Esophagus muscularis mucosa (tissue), 4 donors: ENCODE data around the gene IQCK. TPM values are rescaled to one million over a fixed set of nuclear protein-coding genes. Genes with fewer than 3 reads are reported as not detected.
A peak's percentile ranks its signal among the peaks of the same experiment; 100 is the strongest.

ENCODE experiments used
- DNase-seq: peaks from one replicate; pipeline ENCODE4 v3.0.0-alpha.2; 2017; ENCODE audit errors: extremely low spot score
- H3K27ac ChIP-seq, 4 donors: fragments of 200-600 bp; sonication (generic); replicated peaks in 1 of 4; 1 replicate in 3 of 4; 2 replicates in 1 of 4; pipeline ENCODE4 v1.5.1; 2016 to 2019; ENCODE audit warnings: mild to moderate bottlenecking in 1 of 4
- H3K27me3 ChIP-seq, 4 donors: fragments of 200-600 bp; sonication (generic); one replicate each; pipeline versions ENCODE4 v1.5.1 to v1.6.0; 2016 to 2019
- H3K36me3 ChIP-seq, 4 donors: fragments of 200-600 bp; sonication (generic); one replicate each; pipeline ENCODE4 v1.5.1; 2016 to 2019
- H3K4me1 ChIP-seq, 4 donors: fragments of 200-600 bp; sonication (generic); one replicate each; pipeline ENCODE4 v1.5.1; 2016 to 2019
- H3K4me3 ChIP-seq, 4 donors: fragments of 200-600 bp; sonication (generic); 1 replicate in 2 of 4; 2 replicates in 2 of 4; pipeline ENCODE4 v1.5.1; 2016 to 2019; ENCODE audit warnings: mild to moderate bottlenecking in 4 of 4, moderate library complexity in 1 of 4
- H3K9me3 ChIP-seq, 4 donors: fragments of 200-600 bp; sonication (generic); 1 replicate in 3 of 4; 2 replicates in 1 of 4; pipeline ENCODE4 v1.5.1; 2016 to 2019
- CTCF ChIP-seq, 3 experiments: fragments of 200-600 bp in 2 of 3; fragments of 450-650 bp in 1 of 3; sonication (generic) in 2 of 3; IDR thresholded peaks; one replicate each; pipeline ENCODE4 v1.5.1; 2017 to 2019; ENCODE audit warnings: antibody characterized with exemption in 3 of 3, mild to moderate bottlenecking in 2 of 3, moderate library complexity in 1 of 3
- EP300 ChIP-seq: sonication (generic); formaldehyde crosslinking; IDR thresholded peaks from one replicate; pipeline ENCODE4 v1.6.1; 2017; ENCODE audit warnings: antibody characterized with exemption
- POLR2A ChIP-seq: fragments of 450-650 bp; IDR thresholded peaks from one replicate; pipeline ENCODE4 v1.6.1; 2017; ENCODE audit warnings: antibody characterized with exemption, moderate library complexity, mild to moderate bottlenecking, low read depth
- POLR2AphosphoS5 ChIP-seq, 2 donors: sonication (generic); formaldehyde crosslinking; IDR thresholded peaks; one replicate each; pipeline ENCODE4 v1.6.1; 2017; ENCODE audit warnings: antibody characterized with exemption in 2 of 2
- WGBS: methylation state at CpG from one replicate; pipeline ENCODE4 v1.1.5; 2018; 5-methylcytosine and 5-hydroxymethylcytosine counted together
- intact Hi-C: fragments of 100-400 bp; cut with DNase I; formaldehyde crosslinking; loops from one replicate; pipeline ENCODE4 v1.15.1; 2023
- total RNA-seq, 4 donors: library from RNA; depleted of rRNA; stranded (reverse); fragments of >200 nt; gene quantifications; one replicate each; pipeline versions ENCODE4 v1.1.0 to v1.2.1, GENCODE V29; 2016

Gene IQCK
- total RNA-seq, 4 donors from 2014 or later: 7.4 to 10.4 (median 8.6) TPM

- TF ChIP-seq CTCF (IDR thresholded peaks at IDR 0.05) (no peak), POLR2AphosphoS5 (IDR thresholded peaks at IDR 0.05) (no peak), EP300 (no peak), POLR2A (no peak)
- peaks cover 26 to 43% (median 40%) of the 10 kb centered on the region in 4 donors for H3K4me1 ChIP-seq
- peaks cover 0 to 32% (median 3%) of the 10 kb centered on the region in 4 donors for H3K27me3 ChIP-seq
- no peak for DNase-seq
- intact Hi-C loops: no loop called here
- no peaks in the 10 kb centered on the region for H3K9me3 ChIP-seq
- peak overlapping the region; percentile 60 to 73 (median 65) for H3K27ac ChIP-seq
- peak overlapping the region; percentile 65 to 85 (median 68) for H3K4me3 ChIP-seq
- peaks cover 0 to 14% (median 0%) of the 10 kb centered on the region in 4 donors for H3K36me3 ChIP-seq
- WGBS: 14% methylated on average over 14 of the region's 35 CpGs
These were observed 165.4 kb downstream of the IQCK start for GRCh38 chr16:19883296-19883965.

GRCh38 chr16:19883966-19884485 lies 166.0 kb downstream of the IQCK start:
- Histone ChIP-seq H3K27ac (peak overlapping the region; percentile 60 to 73 (median 65)), H3K4me3 (peak overlapping the region; percentile 65 to 85 (median 68)), H3K27me3 (peaks cover 0 to 32% (median 3%) of the 10 kb centered on the region in 4 donors), H3K4me1 (peaks cover 20 to 43% (median 39%) of the 10 kb centered on the region in 4 donors), H3K36me3 (peaks cover 0 to 14% (median 0%) of the 10 kb centered on the region in 4 donors), H3K9me3 (no peaks in the 10 kb centered on the region)
- WGBS: 0% methylated on average over 7 of the region's 24 CpGs
- no peak for DNase-seq
- no peak for TF ChIP-seq EP300
- no peak for TF ChIP-seq POLR2A
- TF ChIP-seq POLR2AphosphoS5 (IDR thresholded peaks at IDR 0.05): no peak
- TF ChIP-seq CTCF (IDR thresholded peaks at IDR 0.05): no peak
- intact Hi-C loops: no loop called here

GRCh38 chr16:19884611-19885450 lies 166.8 kb downstream of the IQCK start, which contains the start of gene GPRC5B:
Gene GPRC5B, minus strand, starts transcription at chr16:19884848. Its CDS starts 12,003 bp downstream, at chr16:19872845.
- TF ChIP-seq POLR2AphosphoS5 (IDR thresholded peaks at IDR 0.05) (peak in 1 of 2 donors; percentile 52), EP300 (no peak), CTCF (IDR thresholded peaks at IDR 0.05) (peak in 2 of 3 experiments; percentile 7 to 11), POLR2A (peak; percentile 21)
- DNase-seq: no peak
- WGBS: 0% methylated on average over 13 of the region's 85 CpGs
- Histone ChIP-seq H3K4me1 (peaks cover 12 to 43% (median 37%) of the 10 kb centered on the region in 4 donors), H3K4me3 (peak within 1 kb of the TSS; percentile 65 to 85 (median 68)), H3K27ac (peak within 1 kb of the TSS; percentile 60 to 73 (median 65)), H3K27me3 (peaks cover 0 to 32% (median 3%) of the 10 kb centered on the region in 4 donors), H3K36me3 (peaks cover 0 to 7% (median 0%) of the 10 kb centered on the region in 4 donors), H3K9me3 (no peaks in the 10 kb centered on the region)
- intact Hi-C loops: loop anchor here (5.0 kb wide), 2 partner anchors 168 to 303 kb away; partner anchors contain the start of genes IQCK and KNOP1

GRCh38 chr16:19885451-19886072 lies 167.5 kb downstream of the IQCK start:
- H3K36me3 ChIP-seq: peaks cover 0 to 7% (median 0%) of the 10 kb centered on the region in 4 donors
- H3K27me3 ChIP-seq: peaks cover 0 to 32% (median 3%) of the 10 kb centered on the region in 4 donors
- H3K4me3 ChIP-seq: peak overlapping the region; percentile 65 to 85 (median 68)
- WGBS: 12% methylated on average over 14 of the region's 41 CpGs
- TF ChIP-seq CTCF (IDR thresholded peaks at IDR 0.05) (no peak), POLR2A (no peak), EP300 (no peak)
- H3K9me3 ChIP-seq: no peaks in the 10 kb centered on the region
- peaks cover 12 to 43% (median 37%) of the 10 kb centered on the region in 4 donors for H3K4me1 ChIP-seq
- intact Hi-C loops: loop anchor here (1.0 to 5.0 kb wide), 4 partner anchors 168 to 326 kb away; partner anchors contain the start of genes IQCK and KNOP1
- no peak for DNase-seq
- H3K27ac ChIP-seq: peak overlapping the region in 1 of 4 donors; percentile 39
